ENCODE results near the gene TRMT11. TPM values are rescaled to one million over a fixed set of nuclear protein-coding genes. Genes with fewer than 3 reads are reported as not detected.

Gene TRMT11
- total RNA-seq, 2 experiments from 2014 or later = 21.6 to 22.5 TPM

DNA sequence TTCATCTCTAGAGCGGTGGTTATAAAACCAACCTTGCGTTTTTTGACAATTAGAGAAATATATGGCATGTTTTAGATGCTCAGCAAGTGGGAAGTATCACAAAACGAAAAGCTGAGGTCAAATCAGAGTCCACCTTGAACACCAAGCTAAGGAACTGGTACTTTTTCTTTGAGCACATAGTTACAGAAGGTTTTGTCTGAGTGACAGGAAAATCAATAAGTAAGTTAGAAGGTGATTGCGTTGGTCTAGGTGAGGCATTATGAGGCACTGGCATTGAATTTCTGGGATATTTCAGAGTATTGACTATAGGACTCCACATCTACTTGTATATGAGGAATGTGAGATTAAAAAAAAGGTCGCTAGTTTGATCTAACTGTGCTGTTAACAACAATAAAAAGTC lies 30.4 kb upstream of the TRMT11 start:
- POLR2A ChIA-PET = interaction anchor here (0.6 to 3.4 kb wide), 24 partner anchors 9 to 655 kb away, joined by 3 to 128 read pairs (median 4); partner anchors contain the start of genes HDDC2, NCOA7 and TRMT11

DNA sequence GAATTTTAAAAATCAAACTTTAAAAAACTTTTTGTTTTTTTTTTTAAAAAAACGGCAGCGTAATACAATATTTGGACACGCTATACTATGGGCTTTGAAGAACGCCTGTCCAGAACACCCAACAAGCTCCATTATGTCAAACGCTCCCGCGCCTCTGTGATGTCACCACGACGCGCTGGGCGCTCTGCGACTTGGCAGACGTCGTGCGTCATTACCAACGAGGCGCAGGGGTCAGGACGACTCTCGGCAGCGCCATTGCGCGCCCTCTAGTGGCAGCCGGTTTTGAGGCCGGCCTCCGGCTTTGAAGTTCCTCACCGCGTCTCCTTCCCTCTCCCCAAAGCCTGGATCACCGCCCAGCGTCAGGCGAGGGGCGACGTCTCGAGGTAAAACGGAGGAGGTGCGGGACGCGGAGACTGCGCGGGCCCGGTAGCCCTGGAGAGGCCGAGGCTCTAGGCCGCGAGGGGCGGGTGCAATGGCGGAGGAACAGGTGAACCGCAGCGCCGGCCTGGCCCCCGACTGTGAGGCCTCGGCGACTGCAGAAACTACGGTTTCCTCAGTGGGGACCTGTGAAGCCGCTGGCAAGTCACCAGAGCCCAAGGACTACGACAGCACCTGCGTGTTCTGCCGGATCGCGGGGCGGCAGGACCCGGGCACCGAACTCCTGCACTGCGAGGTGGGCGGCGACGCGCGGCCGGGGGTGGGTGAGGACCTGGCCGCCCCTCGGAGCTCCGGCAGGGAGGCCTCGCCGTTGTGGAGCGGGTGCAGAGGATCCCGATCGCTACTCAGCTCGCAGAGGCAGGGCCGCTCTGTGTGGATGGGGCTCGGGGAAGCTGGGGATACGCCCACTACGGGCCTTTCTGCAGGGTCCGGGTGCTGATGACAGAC lies 29.6 kb upstream of the TRMT11 start, which contains the start of gene HINT3:
HINT3 (plus strand) TSS at position 265 of the 885 bp plus-strand sequence; CDS start at position 473, 208 bp downstream.
- Histone ChIP-seq H3K27ac (ENCODE audit: low read depth in 1 of 2, low read length in 2 of 2) (peak within 1 kb of the TSS; percentile 94 to 95), H3K9me3 (ENCODE audit: control insufficient read depth in 1 of 2, insufficient read depth in 1 of 2, low read length in 2 of 2) (no peaks in the 10 kb centered on the region), H3K4me3 (ENCODE audit: low read length) (peak within 1 kb of the TSS; percentile 86), H3K27me3 (ENCODE audit: control insufficient read depth in 1 of 2, insufficient read depth in 2 of 2, low read length in 2 of 2) (no peaks in the 10 kb centered on the region), H3K36me3 (ENCODE audit: insufficient read depth, low read length) (peaks cover 5% of the 10 kb centered on the region), H3K4me1 (ENCODE audit: insufficient read depth, low read length) (peaks cover 15% of the 10 kb centered on the region)
- Mint-ChIP-seq H3K4me1 (ENCODE audit: low read depth) (peaks cover 22% of the 10 kb centered on the region), H3K36me3 (ENCODE audit: low read depth) (peaks cover 5% of the 10 kb centered on the region), H3K27ac (no peak within 1 kb of the TSS), H3K27me3 (no peaks in the 10 kb centered on the region), H3K4me3 (no peak within 1 kb of the TSS), H3K9me3 (no peaks in the 10 kb centered on the region)
- TF ChIP-seq, protein P1, sequence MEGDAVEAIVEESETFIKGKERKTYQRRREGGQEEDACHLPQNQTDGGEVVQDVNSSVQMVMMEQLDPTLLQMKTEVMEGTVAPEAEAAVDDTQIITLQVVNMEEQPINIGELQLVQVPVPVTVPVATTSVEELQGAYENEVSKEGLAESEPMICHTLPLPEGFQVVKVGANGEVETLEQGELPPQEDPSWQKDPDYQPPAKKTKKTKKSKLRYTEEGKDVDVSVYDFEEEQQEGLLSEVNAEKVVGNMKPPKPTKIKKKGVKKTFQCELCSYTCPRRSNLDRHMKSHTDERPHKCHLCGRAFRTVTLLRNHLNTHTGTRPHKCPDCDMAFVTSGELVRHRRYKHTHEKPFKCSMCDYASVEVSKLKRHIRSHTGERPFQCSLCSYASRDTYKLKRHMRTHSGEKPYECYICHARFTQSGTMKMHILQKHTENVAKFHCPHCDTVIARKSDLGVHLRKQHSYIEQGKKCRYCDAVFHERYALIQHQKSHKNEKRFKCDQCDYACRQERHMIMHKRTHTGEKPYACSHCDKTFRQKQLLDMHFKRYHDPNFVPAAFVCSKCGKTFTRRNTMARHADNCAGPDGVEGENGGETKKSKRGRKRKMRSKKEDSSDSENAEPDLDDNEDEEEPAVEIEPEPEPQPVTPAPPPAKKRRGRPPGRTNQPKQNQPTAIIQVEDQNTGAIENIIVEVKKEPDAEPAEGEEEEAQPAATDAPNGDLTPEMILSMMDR (IDR thresholded peaks at IDR 0.05) = peak; percentile 98
- intact Hi-C loops (cut with DNase I, micrococcal nuclease) = loop anchor here (1.0 to 5.0 kb wide), 5 partner anchors 39 to 644 kb away; no protein-coding TSS in a partner anchor
- ATAC-seq (ENCODE audit: poor library complexity) (peak; percentile 86), DNase-seq (peak; percentile 96 to 99 (median 98))
- CTCF ChIA-PET = interaction anchor here (0.6 to 2.6 kb wide), 44 partner anchors 8 to 1923 kb away, joined by 3 to 50 read pairs (median 4); partner anchors contain the start of genes NCOA7 and TRMT11
- POLR2A ChIA-PET = interaction anchor here (0.6 to 3.4 kb wide), 25 partner anchors 9 to 656 kb away, joined by 3 to 128 read pairs (median 4); partner anchors contain the start of genes HDDC2, NCOA7 and TRMT11

More for the DNA sequence above, 30.4 kb upstream of the TRMT11 start:
- no peaks in the 10 kb centered on the region for H3K27me3 Mint-ChIP-seq
- Histone ChIP-seq H3K4me3 (ENCODE audit: low read length) (peak overlapping the region; percentile 86), H3K27ac (ENCODE audit: low read depth in 1 of 2, low read length in 2 of 2) (peak overlapping the region; percentile 63 to 95), H3K9me3 (ENCODE audit: control insufficient read depth in 1 of 2, insufficient read depth in 1 of 2, low read length in 2 of 2) (no peaks in the 10 kb centered on the region), H3K27me3 (ENCODE audit: control insufficient read depth in 1 of 2, insufficient read depth in 2 of 2, low read length in 2 of 2) (no peaks in the 10 kb centered on the region), H3K4me1 (ENCODE audit: insufficient read depth, low read length) (peaks cover 15% of the 10 kb centered on the region), H3K36me3 (ENCODE audit: insufficient read depth, low read length) (no peaks in the 10 kb centered on the region)
- TF ChIP-seq, protein P1 (IDR thresholded peaks at IDR 0.05) = no peak
- no peaks in the 10 kb centered on the region for H3K9me3 Mint-ChIP-seq
- H3K27ac Mint-ChIP-seq = no peak overlapping the region
- intact Hi-C loops (cut with DNase I, micrococcal nuclease) = loop anchor here (1.0 to 5.0 kb wide), 3 partner anchors 39 to 644 kb away; no protein-coding TSS in a partner anchor
- DNase-seq = peak in 1 of 14 experiments; percentile 15
- H3K36me3 Mint-ChIP-seq (ENCODE audit: low read depth) = peaks cover 3% of the 10 kb centered on the region
- CTCF ChIA-PET = interaction anchor here (0.6 to 2.6 kb wide), 40 partner anchors 8 to 1924 kb away, joined by 3 to 50 read pairs (median 4); partner anchors contain the start of genes NCOA7 and TRMT11
- no peak for ATAC-seq (ENCODE audit: poor library complexity)
- no peak overlapping the region for H3K4me3 Mint-ChIP-seq
- peaks cover 14% of the 10 kb centered on the region for H3K4me1 Mint-ChIP-seq (ENCODE audit: low read depth)

DNA sequence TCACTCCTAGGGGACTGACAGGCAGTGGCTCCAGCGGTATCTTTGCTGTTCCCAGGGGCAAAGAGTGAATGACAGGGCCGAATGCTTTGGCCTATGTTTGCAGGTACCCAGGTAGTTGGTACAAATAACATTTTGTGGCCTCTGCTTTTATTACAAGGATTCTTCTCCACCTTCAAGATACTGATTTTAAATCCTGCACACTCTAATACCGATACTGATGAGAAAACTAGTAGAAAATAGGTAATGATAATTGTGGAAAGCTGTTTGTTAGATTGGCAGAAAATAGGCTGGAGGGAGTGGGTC lies 29.0 kb upstream of the TRMT11 start:
- Histone ChIP-seq H3K27me3 (ENCODE audit: control insufficient read depth in 1 of 2, insufficient read depth in 2 of 2, low read length in 2 of 2) (no peaks in the 10 kb centered on the region), H3K4me3 (ENCODE audit: low read length) (peak overlapping the region; percentile 86), H3K36me3 (ENCODE audit: insufficient read depth, low read length) (peaks cover 5% of the 10 kb centered on the region), H3K4me1 (ENCODE audit: insufficient read depth, low read length) (peaks cover 15% of the 10 kb centered on the region), H3K27ac (ENCODE audit: low read depth in 1 of 2, low read length in 2 of 2) (peak overlapping the region; percentile 94 to 95), H3K9me3 (ENCODE audit: control insufficient read depth in 1 of 2, insufficient read depth in 1 of 2, low read length in 2 of 2) (no peaks in the 10 kb centered on the region)
- intact Hi-C loops (cut with DNase I, micrococcal nuclease) = loop anchor here (1.0 to 5.0 kb wide), 4 partner anchors 40 to 645 kb away; no protein-coding TSS in a partner anchor
- TF ChIP-seq, protein P1 (IDR thresholded peaks at IDR 0.05) = no peak
- Mint-ChIP-seq H3K27me3 (no peaks in the 10 kb centered on the region), H3K9me3 (no peaks in the 10 kb centered on the region), H3K4me1 (ENCODE audit: low read depth) (peaks cover 24% of the 10 kb centered on the region), H3K36me3 (ENCODE audit: low read depth) (peaks cover 5% of the 10 kb centered on the region), H3K27ac (no peak overlapping the region), H3K4me3 (no peak overlapping the region)
- ATAC-seq (ENCODE audit: poor library complexity) (no peak), DNase-seq (no peak)
- ChIA-PET CTCF (interaction anchor here (0.6 to 2.6 kb wide), 11 partner anchors 10 to 206 kb away, joined by 3 to 50 read pairs (median 16); partner anchors contain the start of genes NCOA7 and TRMT11), POLR2A (interaction anchor here (1.0 to 3.4 kb wide), 5 partner anchors 13 to 177 kb away, joined by 5 to 128 read pairs (median 61); partner anchors contain the start of genes NCOA7 and TRMT11)
